ENCODE results near the gene ARID1B. TPM values are rescaled to one million over a fixed set of nuclear protein-coding genes. Genes with fewer than 3 reads are reported as not detected.
A peak's percentile ranks its signal among the peaks of the same experiment; 100 is the strongest.

Gene ARID1B
- total and polyA plus RNA-seq, 10 donors, result 17.7 to 223 (median 141) TPM

DNA sequence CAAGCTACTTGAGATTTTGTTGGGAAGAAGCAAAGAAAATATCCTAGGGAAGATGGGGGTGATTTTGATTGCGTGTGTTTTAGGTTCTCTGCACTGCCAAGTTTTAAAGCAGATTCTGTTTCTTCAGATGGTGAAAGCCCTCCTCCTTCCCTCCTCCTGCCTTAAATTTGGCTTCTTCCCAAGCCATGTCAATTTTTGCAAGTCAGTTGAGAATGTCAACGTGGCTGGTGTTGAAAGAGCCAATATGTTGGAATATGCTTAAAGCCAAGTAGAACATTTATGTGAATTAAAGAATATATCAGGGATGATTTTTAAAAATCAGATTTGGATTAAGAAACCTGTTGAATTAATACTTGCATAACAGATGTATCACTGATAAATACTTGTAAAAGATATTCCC lies 270.8 kb downstream of the ARID1B start:
- no peaks in the 10 kb centered on the region for H3K27me3 ChIP-seq (replicated peaks in 1 of 7)
- intact Hi-C loops (cut with DNase I; ENCODE audit: low total_unique reads), result no loop called here
- 46 to 68% (median 57%) methylated on average over 2 of the region's 2 CpGs for WGBS, 5 donors
- H3K27ac ChIP-seq, result no peak overlapping the region
- H3K36me3 ChIP-seq, result no peaks in the 10 kb centered on the region
- TF ChIP-seq, protein P1, sequence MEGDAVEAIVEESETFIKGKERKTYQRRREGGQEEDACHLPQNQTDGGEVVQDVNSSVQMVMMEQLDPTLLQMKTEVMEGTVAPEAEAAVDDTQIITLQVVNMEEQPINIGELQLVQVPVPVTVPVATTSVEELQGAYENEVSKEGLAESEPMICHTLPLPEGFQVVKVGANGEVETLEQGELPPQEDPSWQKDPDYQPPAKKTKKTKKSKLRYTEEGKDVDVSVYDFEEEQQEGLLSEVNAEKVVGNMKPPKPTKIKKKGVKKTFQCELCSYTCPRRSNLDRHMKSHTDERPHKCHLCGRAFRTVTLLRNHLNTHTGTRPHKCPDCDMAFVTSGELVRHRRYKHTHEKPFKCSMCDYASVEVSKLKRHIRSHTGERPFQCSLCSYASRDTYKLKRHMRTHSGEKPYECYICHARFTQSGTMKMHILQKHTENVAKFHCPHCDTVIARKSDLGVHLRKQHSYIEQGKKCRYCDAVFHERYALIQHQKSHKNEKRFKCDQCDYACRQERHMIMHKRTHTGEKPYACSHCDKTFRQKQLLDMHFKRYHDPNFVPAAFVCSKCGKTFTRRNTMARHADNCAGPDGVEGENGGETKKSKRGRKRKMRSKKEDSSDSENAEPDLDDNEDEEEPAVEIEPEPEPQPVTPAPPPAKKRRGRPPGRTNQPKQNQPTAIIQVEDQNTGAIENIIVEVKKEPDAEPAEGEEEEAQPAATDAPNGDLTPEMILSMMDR (IDR thresholded peaks at IDR 0.05 in 8 of 11, conservative IDR thresholded peaks at IDR 0.05 in 3 of 11), result no peak
- TF ChIP-seq POLR2A (IDR thresholded peaks at IDR 0.05) (no peak), POLR2AphosphoS5 (IDR thresholded peaks at IDR 0.05) (no peak)
- peaks cover 0 to 65% (median 21%) of the 10 kb centered on the region in 6 donors for H3K4me1 ChIP-seq
- no peak for DNase-seq
- H3K9me3 ChIP-seq, result no peaks in the 10 kb centered on the region
- H3K4me3 ChIP-seq, result no peak overlapping the region

DNA sequence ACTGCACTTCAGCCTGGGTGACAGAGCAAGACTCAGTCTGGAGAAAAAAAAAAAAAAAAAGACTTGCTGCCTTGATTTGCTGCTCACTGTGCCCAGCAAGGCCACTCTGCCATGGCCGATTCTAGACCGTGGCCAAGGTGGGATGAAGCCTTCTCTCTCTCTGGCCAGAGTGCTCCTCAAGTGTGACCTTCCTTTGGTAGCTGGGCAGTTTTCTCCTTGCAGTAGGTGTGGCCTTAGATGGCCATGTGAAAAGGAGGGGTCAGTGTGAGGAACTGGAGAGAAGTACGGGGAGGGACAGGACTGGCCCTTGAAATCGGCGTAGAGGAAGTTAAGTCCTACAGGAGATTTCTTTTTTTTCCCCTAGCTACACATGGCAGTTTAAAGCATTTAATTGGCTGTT lies 272.0 kb downstream of the ARID1B start:
- Histone ChIP-seq H3K36me3 (no peaks in the 10 kb centered on the region), H3K4me3 (no peak overlapping the region), H3K4me1 (peaks cover 0 to 76% (median 26%) of the 10 kb centered on the region in 6 donors), H3K9me3 (no peaks in the 10 kb centered on the region), H3K27me3 (replicated peaks in 1 of 7) (no peaks in the 10 kb centered on the region), H3K27ac (peak overlapping the region in 1 of 8 donors; percentile 5)
- WGBS, 5 donors, result 61 to 81% (median 67%) methylated on average over 5 of the region's 5 CpGs
- DNase-seq, result no peak
- intact Hi-C loops (cut with DNase I; ENCODE audit: low total_unique reads), result no loop called here
- TF ChIP-seq, protein P1 (IDR thresholded peaks at IDR 0.05 in 8 of 11, conservative IDR thresholded peaks at IDR 0.05 in 3 of 11), result no peak
- no peak for TF ChIP-seq POLR2A (IDR thresholded peaks at IDR 0.05)
- TF ChIP-seq POLR2AphosphoS5 (IDR thresholded peaks at IDR 0.05), result peak in 2 of 3 donors; percentile 16 to 28

- 68 to 85% (median 78%) methylated on average over 8 of the region's 8 CpGs for WGBS, 5 donors
- no peak for DNase-seq
- Histone ChIP-seq H3K9me3 (peaks cover 0 to 2% (median 0%) of the 10 kb centered on the region in 8 donors), H3K36me3 (peaks cover 0 to 3% (median 0%) of the 10 kb centered on the region in 6 donors), H3K27me3 (replicated peaks in 1 of 7) (no peaks in the 10 kb centered on the region), H3K4me1 (peaks cover 0 to 86% (median 40%) of the 10 kb centered on the region in 6 donors), H3K27ac (peak overlapping the region in 4 of 8 donors; percentile 5 to 37 (median 12)), H3K4me3 (no peak overlapping the region)
- intact Hi-C loops (cut with DNase I; ENCODE audit: low total_unique reads), result no loop called here
- TF ChIP-seq POLR2A (IDR thresholded peaks at IDR 0.05), result no peak
- peak in 1 of 3 donors; percentile 5 for TF ChIP-seq POLR2AphosphoS5 (IDR thresholded peaks at IDR 0.05)
Observed at GRCh38 chr6:157050537-157051265, 273.5 kb downstream of the ARID1B start.

- no peaks in the 10 kb centered on the region for H3K27me3 ChIP-seq (replicated peaks in 1 of 7)
- peak overlapping the region; percentile 31 to 84 (median 67) for H3K27ac ChIP-seq
- intact Hi-C loops (cut with DNase I; ENCODE audit: low total_unique reads), result no loop called here
- H3K4me1 ChIP-seq, result peaks cover 1 to 78% (median 43%) of the 10 kb centered on the region in 6 donors
- TF ChIP-seq, protein P1 (IDR thresholded peaks at IDR 0.05 in 8 of 11, conservative IDR thresholded peaks at IDR 0.05 in 3 of 11), result no peak
- TF ChIP-seq POLR2AphosphoS5 (IDR thresholded peaks at IDR 0.05), result peak in 1 of 3 donors; percentile 25
- no peak for TF ChIP-seq POLR2A (IDR thresholded peaks at IDR 0.05)
- no peak overlapping the region for H3K4me3 ChIP-seq
- H3K9me3 ChIP-seq, result peaks cover 0 to 10% (median 0%) of the 10 kb centered on the region in 8 donors
- WGBS, 5 donors, result 50 to 79% (median 60%) methylated on average over 4 of the region's 4 CpGs
- H3K36me3 ChIP-seq, result peaks cover 0 to 12% (median 0%) of the 10 kb centered on the region in 6 donors
- DNase-seq, result no peak
Observed at GRCh38 chr6:157054531-157054979, 277.4 kb downstream of the ARID1B start.
